NCI-H146 (cell line): Measurements from ENCODE around the gene TMEM18.

Experiments used
- DNase-seq: peaks from one replicate; lab custom pipeline; 2025; lab: John Stamatoyannopoulos, UW

Gene TMEM18

DNA sequence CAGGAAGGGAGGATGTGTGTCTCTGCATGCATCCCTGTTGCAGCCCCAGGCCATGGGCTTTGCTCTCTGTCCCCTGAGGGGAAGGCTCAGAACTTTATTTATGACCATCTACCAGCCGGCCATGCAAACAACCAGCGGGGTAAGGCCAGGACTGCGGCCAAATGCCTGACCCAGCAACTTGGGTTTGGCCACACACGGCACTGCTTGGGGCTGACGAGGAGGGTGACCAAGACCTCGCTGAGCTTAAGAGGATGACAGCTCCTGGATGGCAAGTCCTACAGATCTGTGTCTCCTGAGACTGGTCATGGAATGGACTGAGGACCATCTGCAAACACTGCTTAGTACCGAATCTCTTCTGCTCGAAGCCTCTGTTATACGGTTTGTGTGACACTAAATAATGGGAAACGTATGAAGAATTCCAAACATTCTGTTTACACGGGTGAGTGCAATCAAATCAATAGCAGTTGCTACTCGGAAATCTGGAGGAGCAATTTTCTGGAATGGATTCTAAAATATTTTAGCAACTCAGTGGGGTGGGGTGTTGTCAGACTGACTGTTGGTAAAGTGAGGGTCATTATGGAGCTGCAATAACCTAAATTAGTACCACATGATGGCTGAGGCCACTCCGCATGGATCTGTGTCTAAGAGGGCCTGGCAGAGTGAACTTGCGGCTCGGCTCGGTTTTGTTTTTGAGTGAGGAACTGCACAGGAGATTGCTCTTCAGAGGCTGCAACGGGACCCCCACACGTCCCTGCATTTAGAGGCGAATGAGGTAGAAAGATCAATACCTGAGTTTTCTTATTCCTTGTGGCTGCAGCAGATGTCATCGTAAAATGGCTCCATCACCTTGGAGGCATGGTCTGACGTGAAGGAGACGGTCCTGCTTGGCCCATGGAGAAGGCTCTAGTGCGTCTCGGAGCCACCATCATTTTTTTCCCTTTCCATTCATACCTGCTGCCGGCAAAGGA, 26.6 kb downstream of the TMEM18 start:
- DNase-seq = no peak

DNA sequence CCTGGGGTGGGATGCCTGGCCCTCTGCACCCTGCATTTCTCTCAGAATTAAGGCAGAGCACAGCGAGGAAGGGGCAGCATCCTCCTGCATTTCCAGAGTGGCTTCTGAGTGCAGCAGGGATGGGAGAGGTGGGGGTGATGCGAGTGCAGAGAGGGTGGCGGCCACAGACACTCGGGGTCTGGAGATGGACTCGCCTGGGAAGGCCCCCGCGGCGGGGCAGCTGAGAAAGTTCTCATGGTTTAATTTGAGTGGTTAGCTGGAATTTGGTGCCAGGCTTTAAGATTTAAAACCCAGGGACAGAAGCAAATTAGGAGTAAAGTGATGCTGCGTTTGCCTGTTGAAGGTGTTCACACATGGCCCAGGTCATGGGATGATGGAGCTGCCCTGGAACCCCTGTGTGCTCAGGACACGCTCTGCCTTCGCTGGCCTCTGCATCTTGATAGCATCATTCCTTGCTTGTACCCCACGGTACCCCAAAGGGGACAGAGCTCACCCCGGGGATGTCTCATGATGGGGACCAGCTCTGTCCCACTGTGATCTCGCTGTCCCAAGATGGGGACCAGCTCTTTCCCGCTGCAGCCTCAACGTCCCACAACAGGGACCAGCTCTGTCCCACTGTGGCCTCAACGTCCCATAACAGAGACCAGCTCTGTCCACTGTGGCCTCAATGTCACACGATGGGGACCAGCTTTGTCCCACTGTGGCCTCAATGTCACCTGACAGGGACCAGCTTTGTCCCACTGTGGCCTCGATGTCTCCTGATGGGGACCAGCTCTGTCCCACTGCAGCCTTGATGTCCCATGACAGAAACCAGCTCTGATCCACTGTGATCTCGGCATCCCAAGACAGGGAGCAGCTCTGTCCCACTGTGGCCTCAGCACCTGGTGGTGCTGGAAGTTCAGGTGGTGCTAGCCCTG, 27.5 kb downstream of the TMEM18 start:
- DNase-seq = no peak

DNA sequence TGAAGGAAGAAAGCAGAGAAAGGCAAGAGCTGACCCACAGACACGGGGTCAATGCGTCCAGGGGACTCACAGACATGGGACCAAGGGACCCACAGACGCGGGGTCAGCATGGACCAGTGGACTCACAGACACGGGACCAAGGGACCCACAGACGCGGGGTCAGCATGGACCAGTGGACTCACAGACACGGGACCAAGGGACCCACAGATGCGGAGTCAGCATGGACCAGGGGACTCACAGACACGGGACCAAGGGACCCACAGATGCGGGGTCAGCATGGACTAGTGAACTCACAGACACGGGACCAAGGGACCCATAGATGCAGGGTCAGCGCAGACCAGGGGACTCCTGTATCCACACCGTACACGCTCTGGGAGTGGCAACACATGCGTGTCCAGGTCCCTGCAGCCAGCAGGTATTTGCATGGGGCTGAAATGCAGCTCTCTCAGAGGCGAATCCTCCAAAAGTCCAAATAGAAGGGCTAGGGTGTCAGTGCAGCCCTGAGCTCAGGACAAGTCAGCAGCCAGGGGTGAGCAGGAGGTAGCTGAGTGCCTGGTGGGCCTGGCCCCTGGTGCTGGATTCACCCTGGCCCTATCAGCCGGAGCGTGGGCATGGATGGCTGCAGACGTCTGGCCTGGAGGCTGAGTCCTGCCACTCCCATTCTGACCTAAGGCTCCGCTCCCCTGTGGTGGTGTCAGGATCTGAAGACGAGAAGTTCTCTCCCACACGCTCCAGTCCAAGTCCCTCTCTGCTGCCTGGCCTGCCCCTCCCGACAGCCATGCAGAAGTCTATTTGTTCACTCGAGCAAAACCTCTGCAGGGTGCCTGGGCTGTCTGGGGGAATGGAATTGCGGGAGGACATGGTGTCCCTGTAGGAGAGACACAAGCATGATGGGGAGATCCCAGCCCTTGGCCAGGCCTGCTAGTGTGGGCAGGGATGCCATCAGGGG, 28.5 kb downstream of the TMEM18 start:
- peak; percentile 11 for DNase-seq

DNA sequence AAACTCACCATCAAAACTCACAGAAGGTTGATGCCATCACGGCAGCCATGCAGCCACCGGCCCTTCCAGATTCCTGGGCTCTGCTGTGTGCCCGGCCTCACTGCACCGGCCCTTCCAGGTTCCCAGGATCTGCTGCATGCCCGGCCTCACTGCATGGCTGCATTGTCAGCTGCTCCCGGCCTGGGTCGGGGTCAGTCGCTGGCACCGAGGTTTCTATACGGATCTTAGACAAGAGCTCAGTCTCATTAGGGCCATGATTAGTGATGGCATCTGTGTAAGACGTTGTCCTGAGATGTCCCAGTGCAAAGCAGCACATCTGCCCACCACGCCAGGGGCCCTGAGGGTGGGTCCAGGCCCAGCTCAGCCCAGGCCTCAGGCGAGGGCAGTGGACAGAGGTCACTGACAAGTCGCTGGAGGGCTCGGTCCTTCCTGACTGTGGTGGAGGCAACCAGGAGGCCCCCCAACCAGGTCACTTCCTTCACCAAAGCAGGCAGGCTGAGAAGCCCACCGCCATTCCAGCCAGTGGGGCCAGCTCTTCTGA, 29.4 kb downstream of the TMEM18 start:
- no peak for DNase-seq

DNA sequence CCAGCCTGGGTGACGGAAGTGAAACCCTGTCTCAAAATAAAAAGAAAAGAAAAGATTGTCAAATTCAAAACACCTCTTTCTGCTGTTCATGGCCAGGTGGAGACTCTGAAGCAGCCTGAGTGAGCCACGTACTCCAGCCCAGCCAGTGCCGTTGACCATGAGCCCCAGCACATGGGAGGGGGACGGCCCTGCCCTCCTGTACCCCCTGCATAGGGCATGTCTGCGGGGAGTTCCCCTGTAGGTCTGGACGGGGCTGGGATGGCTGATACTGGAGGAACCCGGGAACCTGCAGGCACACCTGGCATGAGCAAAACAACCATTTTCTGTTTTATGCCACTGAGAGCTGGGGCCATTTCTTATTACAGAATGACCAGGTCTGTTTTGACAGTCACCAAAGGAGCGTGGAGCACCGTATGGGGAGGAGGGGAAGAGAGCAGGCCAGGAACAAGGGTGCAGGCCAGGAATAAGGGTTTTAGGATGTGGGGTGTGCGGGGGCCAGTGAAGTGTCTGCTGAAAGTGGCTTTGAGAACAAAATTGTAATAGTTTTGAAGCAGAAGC, 30.1 kb downstream of the TMEM18 start:
- no peak for DNase-seq

DNA sequence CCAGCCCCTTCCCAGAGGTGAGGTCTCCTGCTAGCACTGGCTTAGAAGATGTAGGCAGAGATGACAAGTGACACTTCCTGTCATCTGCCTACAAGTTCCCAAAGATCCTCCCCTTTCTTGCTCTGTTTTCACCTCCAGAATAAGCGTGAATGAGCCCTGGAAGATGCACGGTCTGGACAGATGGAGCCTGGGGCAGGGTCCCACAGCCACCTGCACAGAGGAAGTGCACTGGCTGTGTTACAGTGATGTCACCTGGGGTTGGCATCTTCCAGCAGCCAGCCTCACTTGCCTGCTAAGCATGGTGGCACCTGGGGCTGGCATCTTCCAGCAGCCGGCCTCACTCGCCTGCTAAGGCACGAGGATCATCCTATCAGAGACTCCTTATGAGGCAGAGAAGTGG, 32.3 kb downstream of the TMEM18 start:
- DNase-seq = no peak

DNA sequence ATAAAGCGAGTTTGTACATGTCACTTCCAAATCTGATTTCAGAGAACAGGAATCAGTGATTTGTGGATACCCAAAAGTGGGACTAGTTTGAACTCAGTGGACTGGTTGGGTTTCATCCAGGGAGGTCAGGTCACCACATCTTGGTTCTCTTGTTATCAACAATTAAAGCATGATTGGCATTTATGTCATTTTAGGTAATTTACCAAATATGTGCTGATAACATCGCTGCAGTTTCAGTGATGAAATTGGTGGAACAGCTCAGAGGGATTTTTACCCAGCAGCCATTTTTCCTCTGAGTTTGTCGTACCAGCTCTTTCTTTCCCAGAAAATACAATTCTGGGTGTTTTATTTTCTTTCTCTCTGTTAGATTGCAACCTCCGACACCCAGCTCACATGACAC, 33.4 kb downstream of the TMEM18 start:
- DNase-seq = no peak

DNA sequence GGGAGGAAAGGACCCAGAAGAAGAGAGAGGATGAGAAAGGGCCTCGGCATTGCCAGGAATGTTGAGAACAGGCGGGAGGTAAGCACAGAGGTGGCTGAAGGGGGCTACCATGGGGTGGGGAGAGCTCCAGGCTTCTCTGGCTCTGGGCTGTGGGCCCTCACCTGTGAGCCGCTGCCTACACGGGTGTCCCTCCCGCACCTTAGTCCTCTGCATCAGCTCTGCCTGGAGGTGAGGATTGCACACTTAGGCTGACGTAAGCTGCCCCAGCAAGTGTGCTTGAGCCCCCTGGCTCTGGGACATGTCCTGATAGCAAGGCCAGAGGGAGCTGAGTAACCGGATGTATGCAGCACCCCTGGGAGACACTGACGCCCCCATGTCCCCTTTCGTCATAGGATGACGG, 33.9 kb downstream of the TMEM18 start:
- no peak for DNase-seq

DNA sequence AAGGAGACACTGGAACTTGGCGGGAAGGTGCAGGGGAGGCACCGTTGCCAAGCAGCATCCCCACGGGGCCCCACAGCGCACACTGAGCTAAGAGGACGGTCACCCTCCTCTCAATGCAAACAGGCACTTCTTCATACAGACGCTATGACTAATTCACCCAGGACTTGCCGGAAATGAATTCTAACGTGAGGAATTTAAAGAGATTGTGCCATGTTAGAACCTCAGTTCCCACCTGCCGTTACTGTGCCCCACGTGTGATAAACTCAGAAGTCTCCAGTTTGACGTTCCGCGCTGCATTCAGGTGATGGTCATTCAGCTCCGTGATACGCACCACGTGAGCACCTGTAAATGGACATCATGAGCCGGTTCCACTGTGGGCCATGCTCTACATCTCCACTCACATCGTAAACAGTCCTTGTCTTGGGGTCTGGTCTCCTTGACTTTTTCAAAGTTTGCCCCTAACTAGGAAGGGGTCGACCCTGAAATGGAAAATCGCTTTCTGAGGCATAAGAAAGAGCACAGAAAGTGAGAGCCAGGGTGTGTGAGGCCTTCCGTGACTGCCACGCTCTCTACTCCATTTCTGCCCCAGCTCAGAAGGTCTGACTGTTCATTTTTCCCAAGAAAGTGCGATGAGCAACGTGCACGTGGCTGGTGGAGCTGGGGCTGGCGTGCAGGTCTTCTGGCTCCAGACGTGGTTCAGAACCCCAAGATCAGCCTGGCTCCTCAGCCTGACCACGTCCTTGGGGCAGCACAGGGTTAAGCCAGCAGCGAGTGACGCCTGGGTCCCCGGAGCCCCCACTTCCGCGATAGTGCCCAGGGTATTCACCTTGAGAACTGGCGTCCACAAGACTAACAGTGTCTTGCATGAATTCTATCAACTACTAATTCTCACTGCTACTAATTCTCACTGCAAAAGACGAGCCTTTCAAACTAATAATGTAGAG, 35.1 kb downstream of the TMEM18 start:
- no peak for DNase-seq

DNA sequence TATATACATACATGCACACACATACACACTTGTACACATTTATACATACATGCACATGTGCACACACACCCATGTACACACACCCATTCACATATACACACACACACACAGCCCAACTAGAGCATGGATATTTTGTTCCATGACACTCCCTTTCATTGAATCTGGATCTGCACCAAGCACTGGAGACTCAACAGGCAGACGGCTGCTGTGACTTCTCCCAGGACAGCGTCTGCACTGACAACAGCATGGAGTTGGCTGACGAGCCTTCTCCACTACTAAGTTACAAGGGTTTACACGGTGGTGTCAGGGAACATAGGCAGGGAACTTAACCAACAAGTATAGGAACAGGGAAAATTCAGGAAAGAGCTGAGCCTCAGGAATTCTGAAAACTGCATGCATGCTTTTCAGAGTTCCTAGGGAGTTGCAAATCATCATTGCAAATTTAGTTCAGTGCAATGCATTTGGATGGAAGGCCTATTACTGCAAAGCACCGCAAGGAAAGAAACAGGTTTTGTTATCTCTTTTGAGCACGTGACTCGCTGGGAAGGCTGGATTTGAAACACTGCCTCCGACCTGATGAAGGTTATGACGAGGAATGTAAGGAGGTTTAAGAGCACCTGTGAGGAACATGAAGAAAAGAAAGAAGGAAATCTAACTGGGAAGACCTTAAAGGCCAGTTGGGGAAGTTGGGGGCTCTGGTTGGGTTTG, 35.9 kb downstream of the TMEM18 start:
- DNase-seq = no peak

DNA sequence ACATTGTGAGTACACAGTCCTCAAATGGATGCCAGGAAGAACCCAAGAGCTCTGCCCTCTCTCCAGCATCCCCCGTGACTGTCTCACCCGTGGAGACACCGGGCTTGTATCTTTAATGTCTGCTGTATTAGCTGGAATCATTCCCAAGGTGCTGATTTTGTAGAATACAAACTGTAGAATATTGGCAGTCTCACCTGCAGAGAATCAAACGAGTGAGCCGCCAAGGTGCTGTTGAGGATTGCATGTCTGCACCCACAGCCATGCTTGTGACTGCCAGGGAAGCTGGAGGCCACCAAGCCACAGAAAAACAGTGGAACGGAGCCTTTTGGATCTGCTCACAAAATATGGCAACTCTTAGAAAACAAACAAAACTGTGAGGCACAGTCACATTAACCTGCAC, 37.5 kb downstream of the TMEM18 start:
- no peak for DNase-seq

DNA sequence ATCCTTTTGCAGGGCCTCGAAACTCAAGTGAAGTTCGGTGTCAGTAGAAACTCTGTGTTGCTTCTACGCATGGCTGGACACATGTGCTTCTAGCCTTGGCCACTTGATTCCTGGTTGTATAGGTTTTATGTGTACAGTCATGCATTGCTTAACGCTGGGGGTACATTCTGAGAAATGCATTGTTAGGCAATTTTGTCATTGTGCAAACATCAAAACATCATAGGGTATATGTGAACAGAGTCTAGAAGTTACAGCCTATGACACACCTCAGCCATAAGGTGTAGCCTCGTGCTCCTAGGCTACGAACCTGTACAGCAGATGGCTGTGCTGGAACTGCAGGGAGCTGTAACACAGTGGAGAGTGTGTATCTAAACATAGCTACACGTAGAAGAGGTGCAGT, 39.4 kb downstream of the TMEM18 start:
- DNase-seq = no peak

DNA sequence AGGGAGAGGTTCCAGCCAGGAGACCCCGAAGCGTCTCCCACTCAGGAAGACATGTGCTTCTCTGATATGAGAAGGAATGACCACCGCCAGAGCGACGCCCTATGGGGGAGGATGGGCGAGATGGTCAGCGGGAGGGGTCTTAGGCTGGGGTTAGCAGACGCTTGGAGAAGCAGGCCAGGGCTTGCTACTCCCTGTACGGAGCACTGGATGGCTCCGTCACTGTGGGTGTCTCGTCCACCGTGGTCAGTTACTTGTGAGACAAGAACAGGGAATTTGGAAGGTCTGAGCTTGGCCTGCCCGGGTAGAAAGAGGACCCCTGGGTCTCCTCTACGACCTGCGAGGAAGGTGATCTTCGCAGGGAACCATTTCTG, 39.8 kb downstream of the TMEM18 start:
- no peak for DNase-seq

DNA sequence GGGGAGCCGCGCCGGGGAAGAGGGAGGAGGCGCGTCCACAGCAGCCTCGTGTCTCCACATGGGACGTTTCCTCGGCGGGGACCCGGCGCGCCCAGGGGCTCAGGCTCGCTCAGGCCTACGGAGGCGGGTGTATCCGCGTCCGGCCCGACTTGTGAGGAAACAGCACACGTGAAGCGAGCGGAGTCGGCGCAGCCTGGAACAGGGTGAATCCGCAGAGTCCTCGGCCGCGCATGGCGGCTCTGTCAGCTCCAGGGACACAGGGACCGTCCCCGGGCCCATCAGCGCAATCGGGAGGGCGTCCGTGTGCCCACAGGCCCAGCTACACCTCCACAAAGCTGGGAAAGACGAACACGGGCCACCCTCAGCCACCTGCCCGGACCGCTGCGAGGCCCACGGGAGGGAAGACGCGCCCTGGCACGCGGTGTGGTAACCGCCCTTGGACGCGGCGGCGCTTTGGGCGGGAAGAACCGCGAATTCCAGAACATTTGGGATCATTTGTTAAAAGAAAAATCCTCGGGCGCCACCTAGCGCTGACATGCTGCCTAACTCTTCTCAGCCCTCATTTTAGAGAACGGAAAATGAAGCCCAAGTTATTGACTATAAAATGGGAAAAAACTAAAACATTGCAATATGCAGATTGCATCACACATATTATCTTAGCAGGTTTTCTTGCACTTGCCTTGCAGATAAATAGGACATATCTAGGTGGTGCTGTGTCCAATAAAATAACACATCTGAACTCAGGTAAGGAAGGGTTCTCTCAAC, 40.4 kb downstream of the TMEM18 start:
- peak; percentile 21 for DNase-seq

DNA sequence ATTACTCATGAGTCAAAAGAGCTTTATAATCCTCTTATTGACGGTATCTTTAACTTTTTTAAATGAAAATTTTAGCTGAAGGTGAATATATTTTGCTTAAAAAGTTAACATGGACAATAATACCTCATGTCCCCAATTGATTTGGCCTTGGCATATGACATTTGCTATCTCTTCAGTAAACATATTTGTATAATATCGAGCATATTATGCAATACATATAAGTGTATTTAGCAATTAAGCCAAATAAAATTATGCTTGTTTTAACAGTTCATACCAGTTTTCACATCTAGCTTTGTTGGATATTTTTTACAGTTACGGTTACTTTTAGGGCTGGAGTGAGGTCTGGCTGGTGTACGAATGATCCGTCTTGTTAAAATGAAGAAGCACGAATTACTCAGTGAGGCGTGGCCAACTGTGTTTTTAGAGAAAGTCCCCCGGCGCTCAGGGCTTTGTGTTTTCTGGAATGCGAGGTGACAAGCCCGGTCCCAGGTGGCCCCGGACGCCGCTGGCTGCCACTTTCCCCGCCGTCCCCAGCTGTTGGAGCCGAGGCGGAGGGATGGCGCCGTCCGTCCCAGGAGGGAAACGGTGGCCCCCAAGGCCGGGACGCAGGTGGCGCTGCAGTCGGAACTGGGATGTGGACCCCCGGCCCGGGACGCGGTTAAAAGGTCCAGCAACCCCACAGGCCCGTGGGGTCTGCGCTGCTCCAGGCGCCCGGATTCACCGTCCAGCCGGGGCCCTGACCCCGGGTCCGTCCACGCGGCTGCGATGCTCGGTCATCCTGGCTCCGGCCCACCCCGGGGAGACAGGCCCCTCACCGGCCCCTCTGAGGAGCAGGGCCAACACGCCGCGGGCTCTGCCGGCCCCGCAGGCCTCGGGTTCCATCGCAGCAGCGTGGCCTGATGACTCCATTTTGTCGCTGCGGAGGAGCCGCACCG, 41.3 kb downstream of the TMEM18 start:
- DNase-seq = no peak

DNA sequence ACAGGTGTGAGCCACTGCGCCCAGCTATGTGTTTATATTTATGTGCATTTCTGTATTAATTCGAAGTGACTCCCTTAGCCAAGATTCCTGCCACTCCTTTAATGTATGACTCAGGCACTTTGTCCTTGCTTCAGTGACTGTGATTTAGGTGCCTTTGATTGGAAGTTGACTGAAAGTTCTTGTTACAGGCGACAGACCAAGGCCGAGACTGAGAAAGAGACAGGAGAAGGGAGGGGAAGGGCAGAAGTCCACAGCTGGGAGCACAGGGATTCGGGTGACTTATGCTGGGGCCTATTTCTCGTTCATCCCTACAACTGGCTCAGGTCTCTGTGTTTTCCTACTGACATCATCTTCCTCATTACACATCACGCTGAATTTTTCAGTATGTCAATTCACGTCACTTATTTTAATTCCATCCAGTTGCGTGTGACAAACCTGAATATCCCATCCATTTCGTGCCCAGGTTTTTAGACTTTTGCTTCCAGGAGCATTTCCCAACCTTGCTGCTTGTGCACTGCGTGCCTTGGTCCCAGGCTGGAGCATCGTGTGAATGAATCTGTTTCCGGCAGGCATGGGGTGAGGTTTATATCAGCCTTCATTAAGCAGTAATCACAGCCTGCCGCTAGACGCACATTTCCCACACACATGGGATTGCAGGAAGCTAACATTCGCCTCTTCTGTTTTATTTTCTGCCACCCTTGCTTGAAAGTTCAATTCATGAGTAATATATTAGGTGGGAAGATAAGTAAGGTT, 42.4 kb downstream of the TMEM18 start:
- no peak for DNase-seq

DNA sequence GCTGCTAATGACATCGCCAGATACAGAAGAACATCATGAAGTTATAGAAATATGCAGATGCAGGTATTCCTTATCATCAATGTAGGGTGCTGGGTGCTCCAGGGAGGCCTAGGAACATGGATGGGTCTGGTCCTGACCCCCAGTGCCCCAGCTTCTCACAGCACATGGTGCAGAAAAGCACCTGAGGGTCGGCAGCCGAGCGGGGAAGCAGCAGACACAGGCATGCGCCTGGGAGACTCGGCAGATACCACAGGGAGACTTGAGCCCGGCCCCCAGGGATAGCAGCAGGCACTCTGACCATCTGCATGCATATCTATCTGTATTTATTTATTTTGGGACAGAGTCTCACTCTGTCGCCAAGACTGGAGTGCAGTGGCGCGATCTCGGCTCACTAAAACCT, 43.2 kb downstream of the TMEM18 start:
- no peak for DNase-seq
